GM10847 (cell line): Measurements from ENCODE around the gene EPN1.

Experiments
- POLR2A ChIP-seq: IDR thresholded peaks from 2 replicates; pipeline ENCODE4 v1.6.1; 2011; ENCODE audit not compliant: insufficient read length; ENCODE audit errors: extremely low read depth

The EPN1 gene

DNA sequence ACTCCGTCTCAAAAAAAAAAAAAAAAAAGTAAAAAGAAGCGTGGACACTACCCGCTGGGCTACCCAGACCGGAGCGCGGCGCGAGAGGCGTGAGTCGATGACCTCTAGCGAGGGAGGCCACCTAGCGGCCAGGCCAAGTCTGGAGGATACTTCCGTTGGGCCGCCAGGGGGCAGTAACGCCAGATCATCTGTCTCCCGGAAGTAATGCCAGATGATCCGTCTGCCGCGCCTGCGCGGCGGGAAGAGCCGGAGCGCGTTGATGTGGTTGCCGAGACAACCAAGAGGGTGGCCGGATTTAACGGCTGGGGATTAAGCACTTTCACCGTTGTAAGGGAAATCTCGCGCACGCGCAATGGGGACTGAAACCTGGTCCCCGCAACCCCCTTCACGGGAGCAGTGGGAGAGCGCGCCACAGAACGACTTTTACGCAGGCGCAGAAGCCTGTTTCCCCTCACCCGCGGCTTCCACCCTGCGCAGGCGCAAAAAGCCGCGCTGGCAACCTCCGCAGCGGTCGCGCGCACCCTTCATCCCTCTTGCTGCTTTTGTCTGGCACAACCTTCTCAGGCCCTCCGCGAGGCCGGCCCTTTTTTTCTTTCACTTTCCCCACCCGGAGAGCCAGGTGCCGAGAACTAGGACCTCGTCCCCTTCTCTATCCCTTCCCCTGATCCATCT, 21.2 kb upstream of the EPN1 start:
- TF ChIP-seq POLR2A, result peak; percentile 73

DNA sequence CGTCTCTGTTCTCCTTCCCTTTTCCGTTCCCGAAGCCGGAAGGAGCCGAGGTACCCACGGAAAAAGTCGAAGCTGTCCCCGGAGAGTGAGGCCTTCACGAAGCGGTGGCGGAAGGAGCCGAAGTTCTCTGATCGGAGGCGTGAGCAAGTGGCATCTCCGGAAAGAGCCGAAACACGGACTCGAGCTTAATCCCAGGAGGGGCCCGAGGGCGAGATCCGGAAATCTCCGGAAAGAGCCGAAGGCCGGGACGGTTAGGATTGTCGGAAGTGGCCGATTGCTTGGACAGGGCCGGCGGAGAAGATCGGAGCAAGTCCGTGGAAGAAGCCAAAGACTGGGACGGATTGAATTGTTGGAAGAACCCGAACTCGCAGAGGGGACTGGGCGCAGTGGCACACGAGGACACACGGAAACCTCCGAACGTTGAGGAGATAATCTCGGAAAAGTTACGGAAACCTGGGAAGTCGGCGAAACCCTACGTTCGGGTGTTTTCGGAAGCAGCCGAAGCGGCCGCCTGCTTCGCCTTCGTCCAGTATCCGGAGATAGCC, 20.6 kb upstream of the EPN1 start:
- no peak for TF ChIP-seq POLR2A

DNA sequence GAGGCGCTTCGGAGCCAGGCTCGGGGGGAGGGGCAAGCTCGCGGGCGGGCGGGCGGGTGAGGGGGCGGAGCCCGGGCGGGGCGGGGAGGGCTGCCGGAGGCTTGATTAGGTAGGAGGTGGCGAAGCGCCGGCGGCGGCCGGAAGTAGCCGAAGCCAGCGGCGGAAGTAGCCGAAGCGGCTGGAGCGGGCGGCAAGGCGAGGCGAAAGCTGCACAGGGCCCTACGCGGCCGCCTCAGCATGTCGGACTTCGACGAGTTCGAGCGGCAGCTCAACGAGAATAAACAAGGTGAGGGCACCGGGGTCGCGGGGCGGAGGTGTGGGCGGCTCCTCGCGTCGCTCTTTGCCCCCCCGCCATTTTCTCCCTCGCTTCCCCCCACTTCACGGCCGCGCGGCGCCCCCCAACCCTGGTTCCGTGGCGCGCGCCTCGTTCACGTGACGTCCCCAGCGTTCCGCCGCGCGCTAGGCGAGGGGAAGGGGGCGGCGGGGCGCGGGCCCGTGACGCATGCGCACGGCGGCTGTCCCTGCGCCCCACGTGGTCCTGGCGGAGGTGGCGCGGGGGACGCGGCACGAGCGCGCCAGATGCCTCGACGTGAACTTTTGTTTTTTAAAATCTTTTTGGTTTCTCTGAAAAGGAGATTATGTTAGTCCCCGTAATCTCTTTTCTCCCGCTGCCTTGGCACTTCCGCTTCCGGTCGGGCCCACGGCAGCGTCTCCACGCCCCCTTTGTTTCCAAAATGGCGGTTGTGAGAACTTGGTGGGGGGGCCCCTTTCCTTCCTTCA, 20.0 kb upstream of the EPN1 start, which contains the start of gene U2AF2:
TSS of gene U2AF2 (plus strand) at position 168 of the 780 bp plus-strand sequence. CDS start at position 238, 70 bp downstream.
- TF ChIP-seq POLR2A, result peak; percentile 82

DNA sequence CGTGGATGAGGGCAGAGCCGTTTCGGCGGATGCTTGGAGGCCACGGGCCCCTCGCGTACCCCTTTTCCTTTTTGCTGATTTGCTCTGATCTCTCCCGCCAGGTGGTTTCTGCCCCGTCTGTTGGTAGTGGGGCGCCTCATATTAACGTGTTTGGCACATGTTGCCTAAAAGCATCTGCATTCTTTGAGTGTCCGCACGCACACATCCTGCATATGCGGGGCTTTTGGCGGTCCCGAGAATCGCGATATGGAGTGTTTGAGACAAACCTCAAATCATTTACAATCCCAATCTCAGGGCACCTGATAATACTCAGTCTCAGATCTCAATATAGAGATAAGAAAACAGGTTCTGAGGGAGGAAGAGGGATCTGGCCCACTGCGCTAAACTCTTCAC, 19.4 kb upstream of the EPN1 start:
- TF ChIP-seq POLR2A, result no peak

DNA sequence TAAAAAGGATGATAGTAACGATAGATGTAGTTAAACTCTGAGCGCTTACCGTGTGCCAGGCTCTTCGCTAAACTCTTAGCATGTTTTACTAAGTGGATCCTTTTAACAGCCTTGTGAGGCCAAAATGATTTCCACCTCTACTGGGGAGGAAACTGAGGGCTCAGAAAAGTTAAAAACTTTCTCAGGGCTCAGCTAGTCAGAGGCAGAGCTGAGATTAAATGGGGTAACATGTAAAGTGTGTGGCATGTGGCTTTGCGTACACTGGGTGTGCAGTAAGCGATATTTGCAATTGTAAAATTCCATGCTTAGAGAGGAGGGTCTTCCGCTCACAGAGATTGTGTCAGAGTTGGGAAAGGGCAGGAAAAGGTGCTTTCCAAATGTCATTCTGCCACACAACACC, 18.5 kb upstream of the EPN1 start:
- no peak for TF ChIP-seq POLR2A

DNA sequence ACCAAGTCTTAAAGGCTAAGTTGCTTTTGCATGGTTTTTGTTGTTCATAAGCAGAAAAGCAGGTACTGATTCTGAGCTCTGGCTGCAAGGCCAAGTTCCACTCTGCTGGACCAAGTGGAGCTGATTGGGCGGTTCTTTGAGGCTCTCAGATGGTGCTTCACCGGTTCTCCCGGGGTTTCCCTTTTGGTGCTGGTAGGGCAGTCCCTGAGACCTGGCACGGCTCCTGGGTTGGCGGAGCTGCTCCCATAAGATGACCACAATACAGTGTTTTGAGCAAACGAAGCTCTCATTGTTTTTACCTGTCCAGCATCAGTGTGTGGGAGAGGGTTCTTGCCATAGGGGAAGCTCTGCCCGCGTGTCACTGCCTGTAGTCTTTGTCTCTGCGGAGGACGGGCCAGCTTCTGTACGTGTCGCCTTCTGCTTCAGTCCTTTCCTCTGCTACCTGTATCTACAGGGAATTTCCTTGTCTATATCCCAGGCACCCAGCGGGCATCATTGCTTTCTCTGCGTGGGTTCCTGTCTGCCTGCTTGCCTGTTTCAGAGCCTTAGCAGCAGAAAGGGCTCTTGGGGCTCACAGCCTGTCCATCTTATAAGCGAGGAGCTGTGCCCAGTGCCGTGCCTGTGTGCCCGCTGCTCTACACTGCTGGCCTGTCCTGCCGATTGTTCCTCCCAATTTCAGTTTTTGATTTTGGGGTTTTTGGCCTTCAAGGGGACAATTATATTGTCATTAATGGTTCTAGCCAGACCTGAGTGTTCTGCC, 17.9 kb upstream of the EPN1 start:
- TF ChIP-seq POLR2A, result no peak

DNA sequence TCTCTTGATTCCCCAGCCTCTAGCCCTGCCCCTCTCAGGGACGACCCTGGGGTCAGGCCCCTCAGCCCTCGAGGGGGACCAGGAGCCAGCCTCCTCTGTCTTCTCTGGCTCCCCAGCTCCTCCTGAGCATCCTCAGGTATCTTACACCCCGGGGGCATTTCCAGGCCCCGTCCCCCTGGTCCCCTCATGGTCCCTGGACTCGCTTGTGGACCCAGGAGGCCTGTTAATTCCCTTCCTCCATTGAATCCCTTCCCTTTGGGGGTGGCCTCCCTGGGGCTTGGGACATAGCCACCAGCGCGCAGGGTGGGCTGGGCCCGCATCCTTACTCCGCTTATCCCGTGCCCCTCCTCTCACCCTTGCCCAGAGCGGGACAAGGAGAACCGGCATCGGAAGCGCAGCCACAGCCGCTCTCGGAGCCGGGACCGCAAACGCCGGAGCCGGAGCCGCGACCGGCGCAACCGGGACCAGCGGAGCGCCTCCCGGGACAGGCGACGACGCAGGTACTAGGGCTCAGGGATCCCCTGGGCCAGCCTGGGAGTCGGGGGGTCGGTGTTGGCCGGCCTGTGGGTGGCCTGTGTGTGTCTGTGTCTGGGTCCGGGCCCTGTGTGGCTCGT, 16.1 kb upstream of the EPN1 start:
- no peak for TF ChIP-seq POLR2A

DNA sequence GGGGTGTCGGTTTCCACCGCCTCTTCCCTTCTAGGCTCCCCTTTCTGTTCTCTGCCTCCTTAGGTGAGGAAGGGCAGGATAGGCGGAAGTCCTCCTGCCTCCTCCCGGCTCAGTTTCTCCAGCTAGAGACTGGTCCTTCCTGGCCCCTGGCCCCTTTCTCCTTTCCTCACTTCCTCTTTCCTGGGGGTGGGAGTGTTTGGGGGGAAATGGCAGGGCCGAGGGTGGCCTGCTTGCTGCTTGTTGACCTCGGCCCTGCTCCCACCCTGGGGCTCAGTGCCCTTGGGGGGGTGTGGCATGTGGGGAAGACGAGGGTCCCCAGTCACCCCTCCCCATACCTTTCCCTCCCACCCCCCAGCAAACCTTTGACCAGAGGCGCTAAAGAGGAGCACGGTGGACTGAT, 15.2 kb upstream of the EPN1 start:
- no peak for TF ChIP-seq POLR2A

DNA sequence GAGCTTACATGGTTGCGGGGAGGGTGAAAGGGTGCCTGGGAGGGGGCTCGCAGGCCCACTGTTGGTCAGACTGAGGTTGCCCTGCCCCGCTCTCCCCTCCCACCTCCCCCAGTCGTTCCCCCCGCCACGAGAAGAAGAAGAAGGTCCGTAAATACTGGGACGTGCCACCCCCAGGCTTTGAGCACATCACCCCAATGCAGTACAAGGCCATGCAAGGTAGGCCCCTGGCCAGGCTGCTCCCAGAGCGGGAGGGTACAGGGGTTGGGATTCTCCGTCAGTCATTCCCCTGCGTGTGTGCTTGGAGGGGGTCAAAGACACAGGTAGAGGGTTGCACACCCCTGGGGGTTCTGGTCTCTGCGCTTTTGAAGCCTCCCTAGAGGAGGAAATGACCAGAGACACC, 14.6 kb upstream of the EPN1 start:
- TF ChIP-seq POLR2A, result no peak

DNA sequence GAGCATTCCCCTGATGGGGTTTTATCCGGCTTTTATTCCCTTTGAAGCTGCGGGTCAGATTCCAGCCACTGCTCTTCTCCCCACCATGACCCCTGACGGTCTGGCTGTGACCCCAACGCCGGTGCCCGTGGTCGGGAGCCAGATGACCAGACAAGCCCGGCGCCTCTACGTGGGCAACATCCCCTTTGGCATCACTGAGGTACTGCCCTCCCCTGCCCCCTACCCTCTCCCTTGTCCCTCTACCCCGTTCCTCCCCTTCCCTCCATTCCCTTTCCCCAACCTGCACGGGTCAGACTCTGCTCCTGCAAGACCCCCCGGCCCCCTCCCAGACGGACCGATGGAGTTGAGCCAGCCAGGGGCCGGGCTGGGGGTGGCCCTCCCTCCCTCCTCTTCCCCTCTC, 14.0 kb upstream of the EPN1 start:
- TF ChIP-seq POLR2A, result no peak

DNA sequence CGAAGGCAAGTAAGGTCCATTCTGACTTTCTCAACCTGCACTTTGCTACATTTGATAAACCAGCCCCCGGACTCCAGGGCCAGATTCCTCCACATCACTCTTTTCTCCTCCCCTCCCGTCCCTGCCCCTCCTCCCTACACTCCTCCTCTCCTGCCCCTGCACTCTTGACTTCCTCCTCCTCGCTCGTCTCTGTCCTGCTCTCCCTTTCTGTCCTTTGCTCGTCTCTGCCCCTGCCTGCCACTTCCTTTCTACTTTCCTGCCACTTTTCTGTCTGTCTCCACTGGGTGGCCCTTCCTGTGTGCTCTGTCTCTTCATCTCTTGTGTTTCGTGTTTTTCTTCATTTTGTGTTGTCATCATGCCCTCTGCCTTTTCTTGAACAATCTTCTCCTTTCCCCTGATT, 13.2 kb upstream of the EPN1 start:
- no peak for TF ChIP-seq POLR2A

DNA sequence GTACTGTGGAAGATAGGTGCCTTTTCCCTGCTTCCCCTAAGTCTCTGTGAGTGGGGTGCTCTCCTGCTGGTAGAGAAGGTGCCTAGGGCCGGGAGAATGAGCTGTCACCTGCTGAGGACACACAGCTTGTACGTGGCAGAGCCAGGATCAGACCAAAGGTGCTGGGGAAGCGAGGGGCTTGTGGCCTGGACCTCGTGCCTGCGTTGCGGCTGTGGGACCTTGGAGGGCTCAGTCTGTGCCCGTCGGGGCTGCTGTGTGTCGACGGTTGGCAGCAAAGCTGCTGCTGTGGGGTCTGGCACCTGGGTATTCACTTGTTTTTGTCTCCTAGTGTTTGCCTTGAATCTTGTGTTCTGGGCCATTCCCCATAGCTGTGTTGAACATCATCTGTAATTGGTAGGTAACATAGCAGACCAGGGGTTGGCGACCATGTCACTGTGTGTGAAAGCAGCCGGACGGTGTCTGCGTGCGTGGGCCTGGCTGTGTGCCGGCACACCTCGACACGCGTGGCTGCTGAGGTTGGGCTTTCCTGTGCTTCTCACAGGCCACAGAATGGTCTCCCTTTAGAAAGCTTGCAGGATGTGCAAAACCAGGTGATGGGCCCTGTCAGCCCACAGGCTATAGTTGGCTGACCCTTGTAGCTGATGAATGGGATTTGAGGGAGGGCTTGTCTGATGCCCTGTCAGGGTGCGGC, 11.0 kb upstream of the EPN1 start:
- no peak for TF ChIP-seq POLR2A

DNA sequence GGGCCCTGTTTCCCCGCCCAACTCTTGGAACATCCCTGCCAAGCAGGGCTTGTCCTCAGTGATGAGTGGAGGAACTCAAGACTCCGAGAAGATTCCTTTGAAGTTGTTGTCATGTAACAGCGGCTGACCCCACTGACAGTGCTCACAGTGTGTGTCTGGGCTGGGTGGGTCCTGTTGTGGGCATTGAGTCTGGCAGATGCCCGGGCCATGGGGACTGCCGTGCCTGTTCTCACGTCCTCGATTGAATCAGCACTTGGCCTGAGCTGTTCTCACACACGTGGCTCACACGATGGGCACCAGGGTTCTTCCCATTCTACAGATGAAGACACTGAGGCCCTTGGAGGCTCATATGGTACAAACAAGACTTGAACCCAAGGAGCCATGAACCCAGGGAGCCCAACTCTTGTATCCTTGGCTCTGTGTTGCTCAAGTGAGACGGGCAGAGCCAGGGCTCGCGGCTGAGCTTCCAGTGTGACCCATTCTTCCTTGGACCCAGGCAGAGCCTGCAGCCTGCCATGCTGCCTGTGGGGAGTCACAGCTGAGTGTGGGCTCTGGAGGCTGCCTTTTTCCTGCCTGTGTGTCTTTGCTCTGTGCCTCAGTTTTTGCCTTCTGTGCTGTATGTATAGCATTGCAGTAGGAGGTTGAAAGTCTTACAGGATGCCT, 8.6 kb upstream of the EPN1 start:
- TF ChIP-seq POLR2A, result no peak

DNA sequence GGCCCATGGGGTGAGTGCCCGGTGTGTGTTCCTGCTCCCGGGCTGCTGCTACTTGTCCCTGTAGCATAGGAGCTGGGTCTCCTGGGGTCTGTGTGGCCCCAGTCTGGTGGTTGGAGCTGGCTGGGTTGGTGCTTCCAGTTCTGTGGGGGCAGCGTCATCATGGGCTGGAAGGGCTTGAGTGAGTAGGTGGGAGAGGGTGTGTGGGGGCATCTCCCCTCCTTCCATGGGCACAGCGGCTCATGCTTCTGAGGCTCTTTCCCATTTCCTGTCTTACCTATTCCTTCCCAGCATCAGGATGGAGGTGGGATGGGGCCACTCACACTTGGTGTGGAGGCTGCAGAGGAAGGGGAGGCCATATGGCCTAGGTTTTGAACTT, 8.0 kb upstream of the EPN1 start:
- no peak for TF ChIP-seq POLR2A
